ENCODE data around the gene SPON2.
"Not testable (repeated sequence)": the region's sequence is repeated elsewhere in the genome, so short reads cannot be mapped to it uniquely, and the experiment has no call there.

SPON2 gene

GRCh38 chr4:1152290-1152689 is 20.1 kb downstream of the SPON2 start:
- no peak for DNase-seq (ENCODE audit: low spot score)

- DNase-seq (ENCODE audit: low spot score) = no peak
Measured at GRCh38 chr4:1151541-1151940, 20.8 kb downstream of the SPON2 start.

GRCh38 chr4:1150875-1151274 is 21.5 kb downstream of the SPON2 start:
- no peak for DNase-seq (ENCODE audit: low spot score)

GRCh38 chr4:1139860-1140259 is 32.5 kb downstream of the SPON2 start:
- DNase-seq (ENCODE audit: low spot score) = no peak

- no peak for DNase-seq (ENCODE audit: low spot score)
Measured at GRCh38 chr4:1137850-1138249, 34.5 kb downstream of the SPON2 start.

- DNase-seq (ENCODE audit: low spot score) = no peak
Measured at GRCh38 chr4:1137063-1137776, 35.2 kb downstream of the SPON2 start.

- no peak for DNase-seq (ENCODE audit: low spot score)
Measured at GRCh38 chr4:1136048-1136447, 36.3 kb downstream of the SPON2 start.

GRCh38 chr4:1133033-1133432 is 39.4 kb downstream of the SPON2 start:
- no peak for DNase-seq (ENCODE audit: low spot score)

GRCh38 chr4:1130316-1131186 is 41.8 kb downstream of the SPON2 start:
- DNase-seq (ENCODE audit: low spot score) = peak; percentile 93

GRCh38 chr4:1126506-1126905 is 45.9 kb downstream of the SPON2 start:
- no peak for DNase-seq (ENCODE audit: low spot score)

GRCh38 chr4:1125466-1125865 is 46.9 kb downstream of the SPON2 start:
- DNase-seq (ENCODE audit: low spot score) = not testable (repeated sequence)

GRCh38 chr4:1124818-1125217 is 47.6 kb downstream of the SPON2 start:
- DNase-seq (ENCODE audit: low spot score) = no peak

- no peak for DNase-seq (ENCODE audit: low spot score)
Measured at GRCh38 chr4:1122505-1122904, 49.9 kb downstream of the SPON2 start.
